HG02884 (cell line): ENCODE results near the gene GRIN2A.

Experiments
- ATAC-seq: cut with Tn5 transposase; IDR thresholded peaks from one replicate; pipeline ENCODE4 v1.9.1; 2021; ENCODE audit warnings: mild to moderate bottlenecking, moderate library complexity; ENCODE audit not compliant: unreplicated experiment

The GRIN2A gene

DNA sequence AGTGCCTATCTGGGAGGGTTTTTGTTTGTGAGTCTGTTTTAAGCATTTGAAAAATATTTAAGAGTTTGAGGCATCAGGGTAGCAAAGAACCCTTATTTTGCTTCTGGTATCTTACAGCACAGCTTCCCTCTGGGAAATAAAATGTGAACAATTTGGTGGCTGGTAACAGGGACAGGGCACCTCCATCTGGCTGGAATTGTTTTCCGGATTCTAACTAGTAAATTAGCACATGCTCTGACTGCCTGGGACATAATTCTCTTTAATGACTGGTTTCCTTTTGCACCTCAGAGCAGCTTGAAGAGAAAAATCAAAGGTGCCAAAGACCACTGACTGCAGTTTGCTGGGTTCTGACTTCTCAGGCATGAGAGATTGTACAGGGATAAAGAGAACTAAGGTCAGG is 469.1 kb downstream of the GRIN2A start:
- ATAC-seq, result no peak

DNA sequence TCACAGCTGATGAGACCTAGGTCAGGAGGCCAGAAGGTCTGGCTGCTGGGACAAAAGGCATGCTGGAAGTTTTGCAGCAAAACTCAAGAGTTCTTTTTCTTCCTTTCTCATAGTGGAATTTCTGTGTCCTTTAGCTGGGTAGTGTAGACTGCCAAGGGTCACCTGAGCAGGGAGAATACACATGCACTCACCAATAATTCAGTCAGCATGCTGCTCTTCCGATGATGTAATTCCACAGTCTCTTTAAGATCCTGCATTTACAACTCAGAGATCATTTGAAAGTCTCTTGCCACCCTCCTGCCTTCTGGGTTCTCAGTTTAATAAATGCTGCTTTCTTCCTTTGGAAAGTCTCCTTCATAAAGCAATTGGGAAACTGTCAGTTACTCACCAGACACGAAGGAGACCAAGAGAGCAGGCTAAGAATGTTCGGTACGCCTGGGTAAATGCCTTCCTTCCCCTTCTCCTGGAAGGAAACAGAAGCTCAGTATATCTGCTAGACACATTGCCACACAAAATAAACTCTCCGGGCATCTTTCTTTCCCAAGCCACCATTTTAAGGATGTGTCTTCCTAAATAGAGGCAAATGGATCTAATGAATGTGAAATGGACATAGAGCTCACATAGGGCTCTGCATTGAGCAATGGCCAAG is 473.1 kb downstream of the GRIN2A start:
- ATAC-seq, result no peak

DNA sequence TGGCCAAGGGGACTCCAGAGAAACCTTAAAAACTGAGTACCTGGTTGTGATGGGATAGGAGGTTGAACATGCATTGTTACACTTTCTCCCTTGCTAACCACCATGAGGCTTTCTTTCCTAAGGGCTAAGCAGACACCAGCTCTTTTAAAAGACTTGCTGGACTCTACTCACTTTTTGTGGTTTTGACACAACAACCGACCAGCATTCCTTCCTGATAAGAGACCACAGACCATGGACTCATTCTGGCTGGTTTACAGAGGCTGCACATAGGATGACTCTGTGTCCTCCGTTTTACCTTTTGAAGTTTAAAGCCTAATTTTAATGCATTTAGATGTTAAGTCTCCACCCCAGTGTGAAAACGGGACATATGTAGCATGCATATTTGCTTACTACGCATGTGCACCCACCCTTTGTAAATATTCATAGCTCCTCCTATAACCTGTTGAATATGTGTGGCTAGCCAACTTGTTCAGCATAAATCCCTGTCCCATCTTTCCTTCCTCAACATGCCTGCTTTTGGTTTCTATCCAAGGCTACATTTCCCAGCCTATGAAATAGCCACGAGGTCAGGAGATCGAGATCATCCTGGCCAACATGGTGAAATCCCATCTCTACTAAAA is 475.9 kb downstream of the GRIN2A start:
- no peak for ATAC-seq

DNA sequence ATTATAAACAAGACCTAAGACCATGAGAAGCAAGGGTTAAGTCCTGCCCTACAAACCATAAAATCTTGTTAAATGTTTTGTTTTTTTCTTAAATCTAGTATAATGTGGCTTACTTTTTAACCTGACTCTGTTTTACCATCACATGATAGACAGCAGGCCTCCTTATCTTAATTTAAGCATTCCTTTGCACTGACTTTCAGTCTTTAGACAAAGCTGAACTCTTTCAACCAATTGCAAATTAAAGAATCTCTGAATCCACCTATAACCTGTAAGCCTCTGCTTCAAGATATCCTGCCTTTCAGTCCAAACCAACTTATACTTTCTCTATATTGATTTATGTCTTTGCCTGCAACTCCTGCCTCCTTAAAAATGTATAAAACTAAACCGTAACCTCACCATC is 478.5 kb downstream of the GRIN2A start:
- no peak for ATAC-seq
